Smooth muscle cell (in vitro differentiated cells): ENCODE data around the gene GPBP1L1. TPM values are rescaled to one million over a fixed set of nuclear protein-coding genes. Genes with fewer than 3 reads are reported as not detected.

Experiments
- DNase-seq: peaks from one replicate; lab custom pipeline; 2025; ENCODE audit not compliant: unreplicated experiment; lab: John Stamatoyannopoulos, UW
- H2AFZ ChIP-seq: fragments of 200-600 bp; sonication (generic); 2 replicates; pipeline ENCODE4 v1.6.0; 2016; ENCODE audit warnings: antibody characterized with exemption, low read depth, mild to moderate bottlenecking
- H3F3A ChIP-seq: fragments of 200-600 bp; sonication (generic); 2 replicates; pipeline ENCODE4 v1.6.0; 2017; ENCODE audit warnings: antibody characterized with exemption, low read depth
- H3K27ac ChIP-seq: fragments of 200-600 bp; sonication (generic); 2 replicates; pipeline ENCODE4 v1.5.1; 2016; ENCODE audit warnings: low read depth, mild to moderate bottlenecking
- H3K27me3 ChIP-seq: fragments of 200-600 bp; sonication (generic); 2 replicates; pipeline ENCODE4 v1.6.1; 2016; ENCODE audit warnings: low read depth, mild to moderate bottlenecking
- H3K36me3 ChIP-seq: fragments of 200-600 bp; sonication (generic); 2 replicates; pipeline ENCODE4 v1.5.1; 2016; ENCODE audit warnings: low read depth
- H3K4me1 ChIP-seq: fragments of 200-600 bp; sonication (generic); 2 replicates; pipeline ENCODE4 v1.5.1; 2016; ENCODE audit warnings: low read depth
- H3K4me2 ChIP-seq: fragments of 200-600 bp; sonication (generic); 2 replicates; pipeline ENCODE4 v1.6.0; 2016; ENCODE audit warnings: mild to moderate bottlenecking
- H3K4me3 ChIP-seq: fragments of 200-600 bp; sonication (generic); 2 replicates; pipeline ENCODE4 v1.5.1; 2016; ENCODE audit warnings: mild to moderate bottlenecking
- H3K79me2 ChIP-seq: fragments of 200-600 bp; sonication (generic); 2 replicates; pipeline ENCODE4 v1.6.0; 2016; ENCODE audit warnings: low read depth, mild to moderate bottlenecking
- H3K9ac ChIP-seq: fragments of 200-600 bp; sonication (generic); 2 replicates; pipeline ENCODE4 v1.6.0; 2016; ENCODE audit warnings: low read depth
- H3K9me3 ChIP-seq: fragments of 200-600 bp; sonication (generic); replicated peaks from 2 replicates; pipeline ENCODE4 v1.5.1; 2016; ENCODE audit warnings: low read depth
- H4K20me1 ChIP-seq: fragments of 200-600 bp; sonication (generic); 2 replicates; pipeline ENCODE4 v1.6.0; 2016; ENCODE audit warnings: low read depth
- CTCF ChIP-seq: fragments of 200-600 bp; sonication (generic); IDR thresholded peaks from 2 replicates; pipeline ENCODE4 v1.5.1; 2017; ENCODE audit warnings: borderline replicate concordance, mild to moderate bottlenecking, antibody characterized with exemption; ENCODE audit not compliant: insufficient read depth, poor library complexity, severe bottlenecking
- WGBS: methylation state at CpG from one replicate; pipeline ENCODE4 v1.1.7; 2016; ENCODE audit warnings: low lambda C conversion rate; 5-methylcytosine and 5-hydroxymethylcytosine counted together
- polyA plus RNA-seq: library from polyadenylated mRNA; unstranded; fragments of >200 nt; fragmentation: Nextera tagmentation; extraction: Ambion mirVana; gene quantifications from 2 replicates; pipeline ENCODE4 v1.2.1, GENCODE V29; 2016
- total RNA-seq: library from RNA; depleted of rRNA; stranded (reverse); fragments of >200 nt; gene quantifications from 2 replicates; pipeline ENCODE4 v1.2.3, GENCODE V29; 2014

GPBP1L1 gene
- total and polyA plus RNA-seq, 2 experiments from 2014 or later, result 51.9 to 93.2 TPM

- Histone ChIP-seq H4K20me1 (peaks cover 38% of the 10 kb centered on the region), H3K4me1 (no peaks in the 10 kb centered on the region), H3K9me3 (no peaks in the 10 kb centered on the region), H3K27me3 (no peaks in the 10 kb centered on the region), H3K79me2 (peaks cover 73% of the 10 kb centered on the region), H3K9ac (no peak overlapping the region), H3F3A (no peaks in the 10 kb centered on the region), H3K27ac (no peak overlapping the region), H3K4me2 (no peak overlapping the region), H2AFZ (no peak overlapping the region), H3K4me3 (no peak overlapping the region), H3K36me3 (no peaks in the 10 kb centered on the region)
- no peak for TF ChIP-seq CTCF
- 98% methylated on average over 4 of the region's 4 CpGs for WGBS
- no peak for DNase-seq
Measured at GRCh38 chr1:45594412-45594811, 91.9 kb downstream of the GPBP1L1 start.

GRCh38 chr1:45589861-45590260 lies 96.5 kb downstream of the GPBP1L1 start:
- Histone ChIP-seq H4K20me1 (peaks cover 63% of the 10 kb centered on the region), H3K27ac (no peak overlapping the region), H3K9me3 (no peaks in the 10 kb centered on the region), H3K4me1 (peaks cover 14% of the 10 kb centered on the region), H2AFZ (no peak overlapping the region), H3F3A (no peaks in the 10 kb centered on the region), H3K4me2 (no peak overlapping the region), H3K36me3 (no peaks in the 10 kb centered on the region), H3K27me3 (no peaks in the 10 kb centered on the region), H3K4me3 (no peak overlapping the region), H3K79me2 (peaks cover 82% of the 10 kb centered on the region), H3K9ac (no peak overlapping the region)
- WGBS, result 84% methylated on average over 1 of the region's 1 CpG
- no peak for DNase-seq
- no peak for TF ChIP-seq CTCF

GRCh38 chr1:45586769-45587168 lies 99.6 kb downstream of the GPBP1L1 start:
- DNase-seq, result no peak
- no peak overlapping the region for H2AFZ ChIP-seq
- H3K9ac ChIP-seq, result no peak overlapping the region
- peaks cover 14% of the 10 kb centered on the region for H3K4me1 ChIP-seq
- H3F3A ChIP-seq, result no peaks in the 10 kb centered on the region
- H4K20me1 ChIP-seq, result peaks cover 66% of the 10 kb centered on the region
- peaks cover 68% of the 10 kb centered on the region for H3K79me2 ChIP-seq
- 92% methylated on average over 4 of the region's 4 CpGs for WGBS
- TF ChIP-seq CTCF, result no peak
- no peaks in the 10 kb centered on the region for H3K36me3 ChIP-seq
- H3K27me3 ChIP-seq, result no peaks in the 10 kb centered on the region
- peak overlapping the region; percentile 27 for H3K4me3 ChIP-seq
- H3K4me2 ChIP-seq, result peak overlapping the region; percentile 45
- no peaks in the 10 kb centered on the region for H3K9me3 ChIP-seq
- H3K27ac ChIP-seq, result no peak overlapping the region

- Histone ChIP-seq H3K9ac (peak overlapping the region; percentile 86), H2AFZ (no peak overlapping the region), H3K79me2 (peaks cover 56% of the 10 kb centered on the region), H3K4me3 (peak overlapping the region; percentile 72), H3K4me1 (peaks cover 14% of the 10 kb centered on the region), H3K36me3 (no peaks in the 10 kb centered on the region), H4K20me1 (peaks cover 58% of the 10 kb centered on the region), H3K27ac (peak overlapping the region; percentile 91), H3K27me3 (no peaks in the 10 kb centered on the region), H3F3A (no peaks in the 10 kb centered on the region), H3K9me3 (no peaks in the 10 kb centered on the region), H3K4me2 (peak overlapping the region; percentile 88)
- TF ChIP-seq CTCF, result no peak
- DNase-seq, result no peak
- 54% methylated on average over 7 of the region's 7 CpGs for WGBS
Measured at GRCh38 chr1:45585496-45586075, 100.7 kb downstream of the GPBP1L1 start.
